MCF 10A (cell line): ENCODE data around the gene NRARP. TPM values are rescaled to one million over a fixed set of nuclear protein-coding genes. Genes with fewer than 3 reads are reported as not detected.

ENCODE experiments used
- BruUV-seq: library from RNA; stranded (reverse); fragments of 400-500 nt; replicated peaks from 2 replicates; lab custom pipeline; 2021; lab: Mats Ljungman, UMichigan
- CTCF ChIA-PET: fragments of 300-600 bp; sonication (Branson Sonifier 250); formaldehyde crosslinking; extraction: SDS; loops from one replicate; lab custom pipeline; 2021; ENCODE audit warnings: antibody characterized with exemption, inconsistent platforms; lab: Yijun Ruan, JAX
- POLR2A ChIA-PET: fragments of 300-600, 350-650 bp; sonication (Branson Sonifier 250); formaldehyde crosslinking; extraction: SDS; loops from one replicate; lab custom pipeline; 2020; ENCODE audit warnings: antibody characterized with exemption, inconsistent platforms; lab: Yijun Ruan, JAX
- DNase-seq: peaks from one replicate; pipeline ENCODE4 v3.0.0-alpha.2; 2018; ENCODE audit not compliant: unreplicated experiment
- H3K27ac Mint-ChIP-seq: one replicate; pipeline ENCODE4 v1.8.0; 2022; ENCODE audit warnings: mild to moderate bottlenecking, low read depth, mixed read lengths; ENCODE audit not compliant: unreplicated experiment
- H3K27me3 Mint-ChIP-seq: one replicate; pipeline ENCODE4 v1.8.0; 2022; ENCODE audit warnings: mixed read lengths; ENCODE audit not compliant: insufficient read depth, unreplicated experiment
- H3K36me3 Mint-ChIP-seq: one replicate; pipeline ENCODE4 v1.8.0; 2022; ENCODE audit warnings: mild to moderate bottlenecking, moderate library complexity, mixed read lengths; ENCODE audit not compliant: insufficient read depth, unreplicated experiment
- H3K4me1 Mint-ChIP-seq: one replicate; pipeline ENCODE4 v1.8.0; 2022; ENCODE audit warnings: mixed read lengths; ENCODE audit not compliant: insufficient read depth, unreplicated experiment
- H3K4me3 Mint-ChIP-seq: one replicate; pipeline ENCODE4 v1.8.0; 2022; ENCODE audit warnings: mild to moderate bottlenecking, moderate library complexity, mixed read lengths; ENCODE audit not compliant: unreplicated experiment
- H3K9me3 Mint-ChIP-seq: one replicate; pipeline ENCODE4 v1.8.0; 2022; ENCODE audit warnings: mixed read lengths; ENCODE audit not compliant: unreplicated experiment
- intact Hi-C: fragments of 100-400 bp; cut with micrococcal nuclease; formaldehyde crosslinking; loops from 2 replicates; pipeline ENCODE4 v1.14.1; 2022
- total RNA-seq: library from RNA; stranded (reverse); gene quantifications from 2 replicates; pipeline ENCODE4 v1.2.3, GENCODE V29; 2022
- TF ChIP-seq, protein P1 (sequence below): fragments of 200-600 bp; IDR thresholded peaks from one replicate; pipeline ENCODE4 v1.8.0; 2022; ENCODE audit warnings: antibody characterized with exemption, mild to moderate bottlenecking; ENCODE audit not compliant: unreplicated experiment

NRARP gene
- total RNA-seq, 1 experiment from 2014 or later: 1.4 TPM

DNA sequence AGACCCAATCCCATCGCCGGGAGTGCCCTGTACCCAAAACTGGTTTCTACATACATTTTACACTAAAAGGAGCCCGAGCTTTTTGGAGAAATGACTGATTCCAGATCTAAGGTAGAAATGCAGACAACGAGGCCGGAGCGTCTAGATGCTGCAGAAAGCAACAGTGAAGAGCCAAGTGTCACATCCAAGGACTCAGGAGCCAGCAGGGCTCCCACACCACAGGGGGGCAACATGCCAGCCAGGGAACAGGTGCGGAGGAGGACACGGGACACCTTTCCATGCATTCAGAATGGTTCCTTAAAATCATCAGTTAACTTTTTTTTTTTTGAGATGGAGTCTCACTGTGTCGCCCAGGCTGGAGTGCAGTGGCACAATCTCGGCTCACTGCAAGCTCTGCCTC is 23.1 kb upstream of the NRARP start:
- Mint-ChIP-seq H3K4me1 (no peaks in the 10 kb centered on the region), H3K27me3 (no peaks in the 10 kb centered on the region), H3K4me3 (no peak overlapping the region), H3K36me3 (peaks cover 4% of the 10 kb centered on the region), H3K9me3 (no peaks in the 10 kb centered on the region), H3K27ac (no peak overlapping the region)
- BruUV-seq: no TSS peak
- intact Hi-C loops: no loop called here
- no peak for DNase-seq
- POLR2A ChIA-PET: interaction anchor here (0.6 kb wide), 1 partner anchor 98 kb away, joined by 3 read pairs; the partner anchor contains the start of genes EXD3 and NOXA1
- CTCF ChIA-PET: no interaction called here
- TF ChIP-seq, protein P1, sequence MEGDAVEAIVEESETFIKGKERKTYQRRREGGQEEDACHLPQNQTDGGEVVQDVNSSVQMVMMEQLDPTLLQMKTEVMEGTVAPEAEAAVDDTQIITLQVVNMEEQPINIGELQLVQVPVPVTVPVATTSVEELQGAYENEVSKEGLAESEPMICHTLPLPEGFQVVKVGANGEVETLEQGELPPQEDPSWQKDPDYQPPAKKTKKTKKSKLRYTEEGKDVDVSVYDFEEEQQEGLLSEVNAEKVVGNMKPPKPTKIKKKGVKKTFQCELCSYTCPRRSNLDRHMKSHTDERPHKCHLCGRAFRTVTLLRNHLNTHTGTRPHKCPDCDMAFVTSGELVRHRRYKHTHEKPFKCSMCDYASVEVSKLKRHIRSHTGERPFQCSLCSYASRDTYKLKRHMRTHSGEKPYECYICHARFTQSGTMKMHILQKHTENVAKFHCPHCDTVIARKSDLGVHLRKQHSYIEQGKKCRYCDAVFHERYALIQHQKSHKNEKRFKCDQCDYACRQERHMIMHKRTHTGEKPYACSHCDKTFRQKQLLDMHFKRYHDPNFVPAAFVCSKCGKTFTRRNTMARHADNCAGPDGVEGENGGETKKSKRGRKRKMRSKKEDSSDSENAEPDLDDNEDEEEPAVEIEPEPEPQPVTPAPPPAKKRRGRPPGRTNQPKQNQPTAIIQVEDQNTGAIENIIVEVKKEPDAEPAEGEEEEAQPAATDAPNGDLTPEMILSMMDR: no peak

DNA sequence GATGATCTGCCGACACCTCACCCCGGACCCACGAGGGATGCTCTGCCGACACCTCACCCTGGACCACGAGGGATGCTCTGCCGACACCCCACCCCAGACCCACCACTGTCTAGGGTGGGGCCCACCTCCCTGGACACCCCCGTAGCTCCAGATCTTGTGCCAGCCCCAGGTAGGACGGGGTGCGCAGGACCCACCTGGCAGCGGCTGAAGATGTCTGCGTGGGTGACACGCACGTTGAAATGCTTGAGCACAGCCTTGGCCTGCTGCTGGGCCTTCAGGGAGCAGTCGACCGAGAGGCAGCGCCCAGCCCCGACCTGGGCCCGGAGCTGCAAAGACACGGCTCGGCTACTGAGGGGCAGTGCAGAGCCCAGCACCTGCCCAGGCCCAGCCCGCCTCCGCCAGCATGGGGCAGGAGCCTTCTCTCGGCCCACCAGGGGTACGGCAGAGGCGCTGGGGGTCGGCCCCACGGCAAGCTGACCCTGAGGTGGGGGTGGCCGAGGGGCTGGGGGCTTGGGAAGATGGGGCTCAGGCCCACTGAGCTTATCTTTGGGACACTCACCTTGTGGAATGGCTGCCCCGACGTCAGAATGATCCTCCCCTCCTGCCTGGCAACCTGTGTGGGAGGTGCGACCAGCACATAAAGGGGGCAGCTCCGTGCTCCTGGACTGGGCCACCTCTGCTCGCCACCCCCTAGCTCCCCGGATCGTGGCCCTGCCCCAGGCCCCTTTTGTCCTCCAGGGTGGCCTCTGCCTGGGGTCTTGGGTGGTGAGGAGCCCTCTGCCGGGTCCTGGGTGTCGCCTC is 21.7 kb upstream of the NRARP start:
- CTCF ChIA-PET: interaction anchor here (0.5 kb wide), 1 partner anchor 21 kb away, joined by 4 read pairs; no protein-coding TSS in a partner anchor
- TF ChIP-seq, protein P1: no peak
- Mint-ChIP-seq H3K9me3 (no peaks in the 10 kb centered on the region), H3K27ac (no peak overlapping the region), H3K4me3 (no peak overlapping the region), H3K36me3 (no peaks in the 10 kb centered on the region), H3K27me3 (no peaks in the 10 kb centered on the region), H3K4me1 (no peaks in the 10 kb centered on the region)
- no peak for DNase-seq
- POLR2A ChIA-PET: no interaction called here
- intact Hi-C loops: no loop called here
- BruUV-seq: no TSS peak

GRCh38 chr9:137321726-137322361 is 19.8 kb upstream of the NRARP start:
- Mint-ChIP-seq H3K27ac (no peak overlapping the region), H3K9me3 (no peaks in the 10 kb centered on the region), H3K4me3 (no peak overlapping the region), H3K27me3 (no peaks in the 10 kb centered on the region), H3K36me3 (no peaks in the 10 kb centered on the region), H3K4me1 (no peaks in the 10 kb centered on the region)
- CTCF ChIA-PET: no interaction called here
- intact Hi-C loops: no loop called here
- no TSS peak for BruUV-seq
- no peak for DNase-seq
- POLR2A ChIA-PET: no interaction called here
- TF ChIP-seq, protein P1: no peak
